HG03103 (cell line): ENCODE data around the gene FGFR4.

ENCODE experiments used
- ATAC-seq: cut with Tn5 transposase; IDR thresholded peaks from one replicate; pipeline ENCODE4 v1.9.1; 2021; ENCODE audit warnings: low read depth; ENCODE audit not compliant: unreplicated experiment

The FGFR4 gene

GRCh38 chr5:177084175-177084574 is 2.5 kb upstream of the FGFR4 start:
- ATAC-seq = no peak

DNA sequence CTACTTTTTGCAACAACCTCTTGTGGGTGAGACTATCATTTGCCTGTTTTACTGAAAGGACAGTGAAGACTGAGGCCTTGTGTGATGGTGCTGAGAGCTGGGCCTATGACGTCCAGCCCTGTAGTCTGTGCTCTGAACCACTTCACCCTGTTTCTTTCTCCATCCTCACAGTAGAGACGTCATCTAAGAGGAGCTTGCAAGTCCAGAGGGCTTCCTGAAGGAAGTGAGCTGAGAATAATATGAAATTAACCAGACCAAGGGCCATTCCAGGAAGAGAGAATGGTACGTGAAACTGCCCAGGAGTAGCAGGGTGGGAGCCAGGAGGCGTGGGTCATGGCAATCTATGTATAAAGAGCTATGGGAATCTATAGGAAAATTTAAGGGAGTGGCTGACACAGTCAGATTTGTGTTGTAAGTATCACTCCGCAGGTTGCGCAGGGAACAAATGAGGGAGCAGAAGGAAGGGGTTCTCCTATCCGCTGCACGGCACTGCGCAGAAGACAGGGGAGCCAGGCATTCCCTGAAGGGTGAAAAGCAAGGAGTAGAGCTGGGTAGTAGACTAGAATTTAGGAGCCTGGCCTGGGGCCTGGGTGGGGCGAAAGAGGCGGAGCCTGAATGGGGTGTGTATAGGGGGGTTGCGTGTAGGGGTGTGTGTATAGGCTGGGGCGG is 596 bp upstream of the FGFR4 start:
- no peak for ATAC-seq

- no peak for ATAC-seq
Observed at GRCh38 chr5:177087398-177088005, 787 bp downstream of the FGFR4 start.

DNA sequence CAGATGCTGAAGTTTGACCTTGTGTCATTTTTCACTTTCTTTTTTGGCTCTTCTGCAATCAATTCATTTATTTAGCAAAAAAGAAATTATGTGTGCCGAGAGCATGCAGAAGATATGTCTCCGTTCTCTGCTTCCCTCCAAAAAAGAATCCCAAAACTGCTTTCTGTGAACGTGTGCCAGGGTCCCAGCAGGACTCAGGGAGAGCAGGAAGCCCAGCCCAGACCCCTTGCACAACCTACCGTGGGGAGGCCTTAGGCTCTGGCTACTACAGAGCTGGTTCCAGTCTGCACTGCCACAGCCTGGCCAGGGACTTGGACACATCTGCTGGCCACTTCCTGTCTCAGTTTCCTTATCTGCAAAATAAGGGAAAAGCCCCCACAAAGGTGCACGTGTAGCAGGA is 2.4 kb downstream of the FGFR4 start:
- ATAC-seq = no peak

- no peak for ATAC-seq
Observed at GRCh38 chr5:177089825-177090641, 3.3 kb downstream of the FGFR4 start.

GRCh38 chr5:177090813-177091212 is 4.1 kb downstream of the FGFR4 start:
- no peak for ATAC-seq

GRCh38 chr5:177091232-177091631 is 4.5 kb downstream of the FGFR4 start:
- ATAC-seq = no peak

- ATAC-seq = no peak
Observed at GRCh38 chr5:177092178-177093081, 5.7 kb downstream of the FGFR4 start.

DNA sequence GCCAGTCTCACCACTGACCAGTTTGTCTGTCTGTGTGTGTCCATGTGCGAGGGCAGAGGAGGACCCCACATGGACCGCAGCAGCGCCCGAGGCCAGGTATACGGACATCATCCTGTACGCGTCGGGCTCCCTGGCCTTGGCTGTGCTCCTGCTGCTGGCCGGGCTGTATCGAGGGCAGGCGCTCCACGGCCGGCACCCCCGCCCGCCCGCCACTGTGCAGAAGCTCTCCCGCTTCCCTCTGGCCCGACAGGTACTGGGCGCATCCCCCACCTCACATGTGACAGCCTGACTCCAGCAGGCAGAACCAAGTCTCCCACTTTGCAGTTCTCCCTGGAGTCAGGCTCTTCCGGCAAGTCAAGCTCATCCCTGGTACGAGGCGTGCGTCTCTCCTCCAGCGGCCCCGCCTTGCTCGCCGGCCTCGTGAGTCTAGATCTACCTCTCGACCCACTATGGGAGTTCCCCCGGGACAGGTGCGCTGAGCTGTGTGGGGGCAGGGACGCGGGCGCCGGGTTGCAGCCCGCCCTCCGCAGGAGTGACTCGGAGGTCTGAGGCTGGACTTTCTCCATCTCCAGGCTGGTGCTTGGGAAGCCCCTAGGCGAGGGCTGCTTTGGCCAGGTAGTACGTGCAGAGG is 6.5 kb downstream of the FGFR4 start:
- ATAC-seq = no peak

DNA sequence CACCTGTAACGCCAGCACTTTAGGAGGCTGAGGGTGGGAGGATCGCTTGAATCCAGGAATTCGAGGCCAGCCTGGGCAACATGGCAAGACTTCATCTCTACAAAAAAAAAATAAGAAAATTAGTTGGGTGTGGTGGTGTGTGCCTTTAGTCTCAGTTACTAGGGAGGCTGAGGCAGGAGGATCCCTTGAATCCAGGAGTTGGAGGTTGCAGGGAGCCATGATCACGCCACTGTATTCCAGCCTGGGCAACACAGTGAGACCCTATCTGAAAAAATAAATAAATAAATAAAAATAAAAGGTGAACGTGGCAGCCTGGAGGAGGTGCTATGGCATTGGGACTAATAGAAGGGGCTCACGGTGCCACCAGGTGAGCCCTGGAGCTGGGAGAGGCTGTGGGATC is 7.1 kb downstream of the FGFR4 start:
- no peak for ATAC-seq

GRCh38 chr5:177094224-177095087 is 7.7 kb downstream of the FGFR4 start:
- no peak for ATAC-seq

DNA sequence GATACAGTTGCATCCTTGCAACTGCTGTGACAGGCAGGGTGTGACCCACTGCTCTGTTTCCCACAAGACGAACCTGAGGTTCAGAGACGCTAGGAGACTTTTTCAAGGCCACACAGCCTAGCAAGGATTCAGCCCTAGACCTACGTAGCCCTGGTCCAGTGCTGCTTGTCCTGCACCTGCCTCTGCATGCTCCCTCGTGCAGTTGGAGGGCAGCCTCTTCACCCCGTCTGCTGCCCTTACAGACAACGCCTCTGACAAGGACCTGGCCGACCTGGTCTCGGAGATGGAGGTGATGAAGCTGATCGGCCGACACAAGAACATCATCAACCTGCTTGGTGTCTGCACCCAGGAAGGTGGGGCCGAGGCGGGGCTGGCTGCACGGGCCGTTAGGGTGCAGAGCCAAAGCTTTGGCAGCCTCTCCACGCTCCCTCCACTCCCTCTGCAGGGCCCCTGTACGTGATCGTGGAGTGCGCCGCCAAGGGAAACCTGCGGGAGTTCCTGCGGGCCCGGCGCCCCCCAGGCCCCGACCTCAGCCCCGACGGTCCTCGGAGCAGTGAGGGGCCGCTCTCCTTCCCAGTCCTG is 8.5 kb downstream of the FGFR4 start:
- no peak for ATAC-seq

DNA sequence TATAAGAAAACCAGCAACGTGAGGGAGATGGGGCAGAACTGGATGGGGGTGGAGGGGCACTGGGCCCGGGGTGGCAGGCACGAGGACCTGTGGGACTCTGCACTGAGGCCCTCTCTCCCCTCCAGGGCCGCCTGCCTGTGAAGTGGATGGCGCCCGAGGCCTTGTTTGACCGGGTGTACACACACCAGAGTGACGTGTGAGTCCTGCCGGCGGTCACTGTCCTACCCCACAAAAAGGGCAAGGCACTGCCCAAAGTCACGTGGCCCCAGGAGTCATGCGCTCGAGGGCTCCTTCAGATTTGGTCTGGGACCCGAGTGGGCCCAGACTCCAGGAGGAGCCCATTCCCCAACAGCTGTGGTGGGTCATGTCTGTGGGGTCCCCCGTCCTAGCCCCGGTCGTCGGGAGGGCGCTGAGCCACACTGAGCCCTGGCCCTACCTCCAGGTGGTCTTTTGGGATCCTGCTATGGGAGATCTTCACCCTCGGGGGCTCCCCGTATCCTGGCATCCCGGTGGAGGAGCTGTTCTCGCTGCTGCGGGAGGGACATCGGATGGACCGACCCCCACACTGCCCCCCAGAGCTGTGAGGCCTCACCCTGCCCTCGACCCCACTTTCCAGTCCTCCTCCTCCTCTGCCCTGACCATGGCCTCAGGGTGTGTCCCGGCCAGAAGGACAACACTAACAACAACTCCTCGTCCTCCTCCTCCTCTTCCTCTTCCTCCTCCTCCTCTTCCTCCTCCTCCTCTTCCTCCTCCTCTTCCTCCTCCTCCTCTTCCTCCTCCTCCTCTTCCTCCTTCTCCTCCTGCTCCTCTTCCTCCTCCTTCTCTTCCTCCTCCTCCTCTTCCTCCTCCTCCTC is 9.7 kb downstream of the FGFR4 start:
- ATAC-seq = no peak

- no peak for ATAC-seq
Observed at GRCh38 chr5:177097016-177097985, 10.6 kb downstream of the FGFR4 start.

DNA sequence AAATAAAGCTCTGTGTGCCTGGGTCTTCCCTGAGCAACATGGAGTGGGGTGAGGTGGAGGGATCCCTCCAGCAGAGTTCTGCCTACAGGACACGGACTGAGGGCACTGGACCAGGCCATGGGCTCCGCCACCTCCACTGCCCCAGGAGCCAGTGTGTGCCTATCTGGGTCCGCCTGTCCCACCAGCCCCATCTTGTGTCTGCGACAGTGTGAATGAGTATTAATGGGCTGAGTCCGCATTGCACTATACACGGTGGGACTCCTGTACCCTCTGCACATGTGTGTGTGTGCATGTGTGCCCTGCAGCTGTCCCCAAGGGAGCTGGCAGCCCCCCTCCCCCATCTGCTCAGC is 11.4 kb downstream of the FGFR4 start:
- ATAC-seq = no peak

GRCh38 chr5:177098470-177099141 is 11.9 kb downstream of the FGFR4 start:
- ATAC-seq = no peak
